ENCODE data around the gene LYL1. TPM values are rescaled to one million over a fixed set of nuclear protein-coding genes. Genes with fewer than 3 reads are reported as not detected.
A peak's percentile ranks its signal among the peaks of the same experiment; 100 is the strongest.

The LYL1 gene
- total and polyA plus RNA-seq, 9 of the 15 experiments (the other 6 are each of a cell fraction or from before 2014, with no cell fraction given) = 1.3 to 266 (median 34.0) TPM

- TF ChIP-seq FOXJ3 (CRISPR knock-in tag; IDR thresholded peaks at IDR 0.05) = no peak
- no peak for TF ChIP-seq NFE2L1 (tag; IDR thresholded peaks at IDR 0.05; ENCODE audit: borderline replicate concordance, low read depth)
- no peak for TF ChIP-seq PHB (CRISPR knock-in tag; IDR thresholded peaks at IDR 0.05)
- no peak for TF ChIP-seq ID3 (CRISPR knock-in tag; IDR thresholded peaks at IDR 0.05)
- TF ChIP-seq ID3 (tag; IDR thresholded peaks at IDR 0.05) = no peak
- TF ChIP-seq NR2F6 (CRISPR knock-in tag; IDR thresholded peaks at IDR 0.05) = no peak
- TF ChIP-seq RBM34 (IDR thresholded peaks at IDR 0.05; ENCODE audit: borderline replicate concordance, insufficient read depth, low read length) = no peak
- no peak for TF ChIP-seq CBFA2T2 (conservative IDR thresholded peaks at IDR 0.05)
- TF ChIP-seq CREB3 (tag; conservative IDR thresholded peaks at IDR 0.05; ENCODE audit: low read depth) = peak; percentile 81; the same call in 1 of the 2 replicates
- TF ChIP-seq ZNF407 (IDR thresholded peaks at IDR 0.05; ENCODE audit: low read depth) = peak; percentile 84
- TF ChIP-seq SMARCC2 (IDR thresholded peaks at IDR 0.05; ENCODE audit: low read depth) = no peak
- TF ChIP-seq SMAD2 (IDR thresholded peaks at IDR 0.05; ENCODE audit: low read depth, low read length) = no peak
- no peak for TF ChIP-seq ZNF174 (CRISPR knock-in tag; IDR thresholded peaks at IDR 0.05)
- no peak for TF ChIP-seq NR2C1 (IDR thresholded peaks at IDR 0.05)
- no peak for TF ChIP-seq NR2C1 (tag; IDR thresholded peaks at IDR 0.05)
- no peak for TF ChIP-seq SRSF9 (IDR thresholded peaks at IDR 0.05; ENCODE audit: borderline replicate concordance, low read depth, low read length)
- peak; percentile 63 to 81; a peak in 3 of 4 replicates for TF ChIP-seq MNT (conservative IDR thresholded peaks at IDR 0.05)
- no peak for TF ChIP-seq ZNF431 (CRISPR knock-in tag; IDR thresholded peaks at IDR 0.05)
- no peak for TF ChIP-seq TEAD2 (tag; IDR thresholded peaks at IDR 0.05)
- TF ChIP-seq NFRKB (IDR thresholded peaks at IDR 0.05; ENCODE audit: low read depth) = no peak
Observed at GRCh38 chr19:13079542-13079986, 23.1 kb downstream of the LYL1 start (continued).

Measured in K562 (cell line).